Measurements from ENCODE around the gene DCAF10. TPM values are rescaled to one million over a fixed set of nuclear protein-coding genes. Genes with fewer than 3 reads are reported as not detected.

DCAF10 gene
- polyA plus RNA-seq, 3 donors: 12.4 to 17.2 (median 14.7) TPM

DNA sequence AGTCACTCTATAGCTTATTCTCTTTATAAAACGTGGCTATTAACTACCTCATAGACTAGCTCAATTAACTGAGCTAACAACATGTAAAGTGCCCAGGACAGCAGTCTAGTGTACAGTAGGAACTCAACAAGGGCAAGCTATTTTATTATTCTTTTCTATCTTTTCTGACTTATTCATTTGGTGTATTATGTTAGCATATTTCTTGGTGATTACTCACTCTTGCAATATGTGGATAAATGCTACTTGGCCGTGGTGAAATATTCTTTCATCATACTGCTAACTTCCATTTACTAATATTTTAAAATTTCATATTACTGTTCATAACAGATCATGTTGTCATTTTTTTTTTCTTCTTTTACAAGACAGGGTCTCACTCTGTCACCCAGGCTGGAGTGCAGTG is 98.4 kb downstream of the DCAF10 start:
- 88% methylated on average over 1 of the region's 2 CpGs for whole genome bisulfite sequencing (ENCODE audit: insufficient coverage)
- H2AFZ ChIP-seq (ENCODE audit: insufficient read depth, low read depth, low read length, poor library complexity, severe bottlenecking): no peak overlapping the region
- peaks cover 7% of the 10 kb centered on the region for H4K20me1 ChIP-seq (ENCODE audit: insufficient read depth, low read length)
- H3K9ac ChIP-seq (ENCODE audit: insufficient read depth, low read length, poor library complexity, severe bottlenecking): no peak overlapping the region
- H3K4me2 ChIP-seq (replicated peaks; ENCODE audit: extremely low read depth, low read length, poor library complexity, severe bottlenecking): no peak overlapping the region
- peaks cover 9 to 19% of the 10 kb centered on the region in 2 donors for H3K4me1 ChIP-seq (ENCODE audit: control insufficient read depth in 1 of 2, insufficient read depth in 2 of 2, low read length in 2 of 2)
- no peak overlapping the region for H3K4me3 ChIP-seq (replicated peaks in 1 of 3; ENCODE audit: low read depth in 2 of 3, low read length in 3 of 3)
- H3K27ac Mint-ChIP-seq: no peak overlapping the region
- peaks cover 11% of the 10 kb centered on the region for H3K4me1 Mint-ChIP-seq
- TF ChIP-seq, protein P1, sequence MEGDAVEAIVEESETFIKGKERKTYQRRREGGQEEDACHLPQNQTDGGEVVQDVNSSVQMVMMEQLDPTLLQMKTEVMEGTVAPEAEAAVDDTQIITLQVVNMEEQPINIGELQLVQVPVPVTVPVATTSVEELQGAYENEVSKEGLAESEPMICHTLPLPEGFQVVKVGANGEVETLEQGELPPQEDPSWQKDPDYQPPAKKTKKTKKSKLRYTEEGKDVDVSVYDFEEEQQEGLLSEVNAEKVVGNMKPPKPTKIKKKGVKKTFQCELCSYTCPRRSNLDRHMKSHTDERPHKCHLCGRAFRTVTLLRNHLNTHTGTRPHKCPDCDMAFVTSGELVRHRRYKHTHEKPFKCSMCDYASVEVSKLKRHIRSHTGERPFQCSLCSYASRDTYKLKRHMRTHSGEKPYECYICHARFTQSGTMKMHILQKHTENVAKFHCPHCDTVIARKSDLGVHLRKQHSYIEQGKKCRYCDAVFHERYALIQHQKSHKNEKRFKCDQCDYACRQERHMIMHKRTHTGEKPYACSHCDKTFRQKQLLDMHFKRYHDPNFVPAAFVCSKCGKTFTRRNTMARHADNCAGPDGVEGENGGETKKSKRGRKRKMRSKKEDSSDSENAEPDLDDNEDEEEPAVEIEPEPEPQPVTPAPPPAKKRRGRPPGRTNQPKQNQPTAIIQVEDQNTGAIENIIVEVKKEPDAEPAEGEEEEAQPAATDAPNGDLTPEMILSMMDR (IDR thresholded peaks at IDR 0.05): no peak
- H3K36me3 Mint-ChIP-seq: peaks cover 43 to 51% of the 10 kb centered on the region in 2 donors
- H3K27me3 Mint-ChIP-seq (ENCODE audit: low read depth in 3 of 3): peaks cover 0 to 1% (median 0%) of the 10 kb centered on the region in 3 donors
- DNase-seq: no peak
- peaks cover 43% of the 10 kb centered on the region for H3K79me2 ChIP-seq (ENCODE audit: insufficient read depth, low read length)
- no peaks in the 10 kb centered on the region for H3K27me3 ChIP-seq (ENCODE audit: control insufficient read depth in 2 of 2, insufficient read depth in 2 of 2, low read length in 2 of 2)
- no peak overlapping the region for H3K27ac ChIP-seq (ENCODE audit: low read depth in 1 of 2, low read length in 2 of 2)
- no peak overlapping the region for H3K4me3 Mint-ChIP-seq
- H3K9me3 Mint-ChIP-seq: no peaks in the 10 kb centered on the region
- intact Hi-C loops (cut with micrococcal nuclease): no loop called here
- H3K9me3 ChIP-seq (replicated peaks in 1 of 2; ENCODE audit: control insufficient read depth in 1 of 2, insufficient read depth in 1 of 2, low read length in 2 of 2): no peaks in the 10 kb centered on the region
- H3K36me3 ChIP-seq (replicated peaks in 1 of 2; ENCODE audit: control insufficient read depth in 1 of 2, insufficient read depth in 2 of 2, low read length in 2 of 2): peaks cover 40 to 57% of the 10 kb centered on the region in 2 donors

GRCh38 chr9:37902131-37902530 is 101.5 kb downstream of the DCAF10 start:
- intact Hi-C loops (cut with micrococcal nuclease): loop anchor here (5.0 to 10.0 kb wide), 5 partner anchors 90 to 417 kb away; partner anchors contain the start of genes DCAF10 (in 1 of the 2), EXOSC3 (in 1 of the 2), POLR1E (in 1 of the 2) and TOMM5 (in 1 of the 2)
- no peak overlapping the region for H3K9ac ChIP-seq (ENCODE audit: insufficient read depth, low read length, poor library complexity, severe bottlenecking)
- H3K27ac ChIP-seq (ENCODE audit: low read depth in 1 of 2, low read length in 2 of 2): no peak overlapping the region
- no peak overlapping the region for H3K4me3 Mint-ChIP-seq
- H3K79me2 ChIP-seq (ENCODE audit: insufficient read depth, low read length): peaks cover 43% of the 10 kb centered on the region
- no peaks in the 10 kb centered on the region for H3K9me3 ChIP-seq (replicated peaks in 1 of 2; ENCODE audit: control insufficient read depth in 1 of 2, insufficient read depth in 1 of 2, low read length in 2 of 2)
- no peak overlapping the region for H3K27ac Mint-ChIP-seq
- peaks cover 7% of the 10 kb centered on the region for H4K20me1 ChIP-seq (ENCODE audit: insufficient read depth, low read length)
- H3K4me2 ChIP-seq (replicated peaks; ENCODE audit: extremely low read depth, low read length, poor library complexity, severe bottlenecking): peak overlapping the region; percentile 86
- DNase-seq: no peak
- H3K36me3 ChIP-seq (replicated peaks in 1 of 2; ENCODE audit: control insufficient read depth in 1 of 2, insufficient read depth in 2 of 2, low read length in 2 of 2): peaks cover 18 to 28% of the 10 kb centered on the region in 2 donors
- peaks cover 17 to 30% of the 10 kb centered on the region in 2 donors for H3K4me1 ChIP-seq (ENCODE audit: control insufficient read depth in 1 of 2, insufficient read depth in 2 of 2, low read length in 2 of 2)
- peaks cover 17 to 23% of the 10 kb centered on the region in 2 donors for H3K36me3 Mint-ChIP-seq
- no peak overlapping the region for H2AFZ ChIP-seq (ENCODE audit: insufficient read depth, low read depth, low read length, poor library complexity, severe bottlenecking)
- H3K9me3 Mint-ChIP-seq: no peaks in the 10 kb centered on the region
- H3K27me3 ChIP-seq (ENCODE audit: control insufficient read depth in 2 of 2, insufficient read depth in 2 of 2, low read length in 2 of 2): no peaks in the 10 kb centered on the region
- H3K4me3 ChIP-seq (replicated peaks in 1 of 3; ENCODE audit: low read depth in 2 of 3, low read length in 3 of 3): no peak overlapping the region
- TF ChIP-seq, protein P1 (IDR thresholded peaks at IDR 0.05): no peak
- peaks cover 0 to 2% (median 0%) of the 10 kb centered on the region in 3 donors for H3K27me3 Mint-ChIP-seq (ENCODE audit: low read depth in 3 of 3)
- peaks cover 23% of the 10 kb centered on the region for H3K4me1 Mint-ChIP-seq
